GM12875 (cell line): Measurements from ENCODE around the gene RPL3.

Experiments used
- H3K4me3 ChIP-seq: one replicate; pipeline ENCODE4 v1.5.1; 2011; ENCODE audit warnings: low read depth, low read length, control low read depth
- TF ChIP-seq, protein P1 (sequence below): IDR thresholded peaks from 2 replicates; pipeline ENCODE4 v1.5.1; 2011; ENCODE audit warnings: low read depth, mild to moderate bottlenecking, control low read depth, inconsistent platforms, low read length, moderate library complexity, borderline replicate concordance; ENCODE audit not compliant: insufficient read depth

Gene RPL3

DNA sequence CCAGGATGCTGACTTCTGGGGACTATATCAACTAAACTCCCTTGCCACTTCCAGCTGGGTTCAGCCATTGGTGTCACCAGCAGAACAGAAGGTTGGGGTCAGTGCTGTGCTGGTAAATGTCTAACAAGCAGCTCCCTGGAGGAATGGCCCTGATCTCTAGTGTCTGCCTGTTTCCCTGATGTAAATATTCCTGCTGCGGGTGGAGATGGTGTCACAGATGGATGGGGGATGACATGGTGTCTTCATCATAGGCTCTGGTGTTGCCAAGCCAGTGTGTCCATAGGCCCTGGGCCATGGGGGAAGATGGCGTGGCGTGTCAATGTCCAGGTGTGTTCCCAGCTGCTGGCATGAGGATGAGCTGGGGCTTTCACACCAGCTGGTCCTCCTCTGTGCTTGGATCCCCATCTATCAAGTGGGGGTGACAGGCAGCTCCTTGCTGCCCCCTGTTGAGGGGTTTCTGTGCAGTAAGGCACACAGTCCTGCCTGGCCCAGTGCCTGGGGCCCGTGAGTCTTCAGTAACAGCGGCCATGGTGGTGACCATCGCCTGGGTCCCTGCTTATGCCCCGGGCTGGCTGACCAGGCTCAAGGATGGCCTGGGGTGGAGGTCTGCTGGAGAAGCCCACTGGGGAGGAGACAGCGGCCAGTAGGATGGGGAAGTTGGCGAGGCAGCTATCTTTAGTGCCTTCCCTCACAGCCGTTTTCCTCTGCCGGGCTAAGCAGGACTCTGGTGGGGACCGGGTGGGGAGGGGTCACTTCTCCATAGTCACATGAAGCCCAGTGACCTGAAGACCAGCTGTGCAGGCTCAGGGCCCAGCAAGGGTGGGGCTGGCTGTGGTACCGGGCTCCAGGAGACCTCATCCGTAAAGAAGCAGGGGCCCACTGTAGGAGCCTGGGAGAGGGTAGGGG is 12.7 kb downstream of the RPL3 start:
- TF ChIP-seq, protein P1, sequence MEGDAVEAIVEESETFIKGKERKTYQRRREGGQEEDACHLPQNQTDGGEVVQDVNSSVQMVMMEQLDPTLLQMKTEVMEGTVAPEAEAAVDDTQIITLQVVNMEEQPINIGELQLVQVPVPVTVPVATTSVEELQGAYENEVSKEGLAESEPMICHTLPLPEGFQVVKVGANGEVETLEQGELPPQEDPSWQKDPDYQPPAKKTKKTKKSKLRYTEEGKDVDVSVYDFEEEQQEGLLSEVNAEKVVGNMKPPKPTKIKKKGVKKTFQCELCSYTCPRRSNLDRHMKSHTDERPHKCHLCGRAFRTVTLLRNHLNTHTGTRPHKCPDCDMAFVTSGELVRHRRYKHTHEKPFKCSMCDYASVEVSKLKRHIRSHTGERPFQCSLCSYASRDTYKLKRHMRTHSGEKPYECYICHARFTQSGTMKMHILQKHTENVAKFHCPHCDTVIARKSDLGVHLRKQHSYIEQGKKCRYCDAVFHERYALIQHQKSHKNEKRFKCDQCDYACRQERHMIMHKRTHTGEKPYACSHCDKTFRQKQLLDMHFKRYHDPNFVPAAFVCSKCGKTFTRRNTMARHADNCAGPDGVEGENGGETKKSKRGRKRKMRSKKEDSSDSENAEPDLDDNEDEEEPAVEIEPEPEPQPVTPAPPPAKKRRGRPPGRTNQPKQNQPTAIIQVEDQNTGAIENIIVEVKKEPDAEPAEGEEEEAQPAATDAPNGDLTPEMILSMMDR: peak; percentile 70
- no peak overlapping the region for H3K4me3 ChIP-seq

DNA sequence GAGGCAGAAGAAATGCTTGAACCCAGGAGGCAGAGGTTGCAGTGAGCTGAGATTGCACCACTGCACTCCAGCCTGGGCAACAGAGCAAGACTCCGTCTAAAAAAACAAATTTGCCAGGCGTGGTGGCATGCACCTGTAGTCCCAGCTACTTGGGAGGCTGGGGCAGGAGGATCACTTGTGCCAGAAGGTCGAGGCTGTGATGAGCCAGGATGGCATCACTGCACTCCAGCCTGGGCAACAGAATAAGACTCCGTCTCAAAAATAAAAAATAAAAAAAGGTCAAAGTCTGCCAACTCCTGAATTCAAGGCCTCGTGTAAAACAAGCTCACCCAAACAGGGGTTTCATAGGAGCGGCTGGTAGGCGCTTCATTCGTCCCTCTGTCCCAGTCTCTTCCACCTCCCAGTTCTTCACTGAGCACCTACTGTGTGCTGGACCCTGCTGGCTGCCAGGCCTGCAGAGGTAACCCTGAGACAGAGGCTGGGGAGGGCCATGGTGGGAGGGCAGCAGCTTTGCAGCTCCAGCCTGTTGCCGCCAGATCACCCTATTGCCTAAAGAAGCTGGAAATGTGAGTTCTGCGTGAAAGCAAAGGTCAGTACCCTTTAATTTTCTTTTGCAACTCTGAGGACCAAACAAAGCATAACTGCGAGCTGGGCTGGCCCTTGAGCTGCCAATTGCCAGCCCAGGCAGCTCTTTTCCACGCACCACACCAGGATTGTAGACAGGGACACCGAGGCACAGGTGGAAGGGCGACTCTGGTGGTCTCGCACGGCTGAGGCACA is 15.3 kb downstream of the RPL3 start:
- no peak overlapping the region for H3K4me3 ChIP-seq
- TF ChIP-seq, protein P1: no peak

DNA sequence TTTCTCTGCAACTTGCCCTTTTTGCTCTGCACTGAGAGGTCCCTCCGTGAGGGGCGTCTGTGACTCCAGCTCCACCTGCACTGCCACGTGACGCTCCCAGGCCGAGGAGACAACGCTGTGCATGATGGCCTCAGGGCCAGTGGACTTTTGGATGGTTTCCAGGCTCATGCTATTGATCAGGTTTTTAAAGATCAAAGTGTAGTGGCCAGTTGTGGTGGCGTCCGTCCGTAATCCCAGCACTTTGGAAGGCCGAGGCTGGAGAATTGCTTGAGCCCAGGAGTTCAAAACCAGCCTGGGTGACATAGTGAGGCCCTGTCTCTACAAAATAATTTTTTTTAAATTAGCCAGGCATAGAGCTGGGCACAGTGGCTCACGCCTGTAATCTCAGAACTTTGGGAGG is 16.1 kb downstream of the RPL3 start:
- TF ChIP-seq, protein P1: no peak
- no peak overlapping the region for H3K4me3 ChIP-seq

DNA sequence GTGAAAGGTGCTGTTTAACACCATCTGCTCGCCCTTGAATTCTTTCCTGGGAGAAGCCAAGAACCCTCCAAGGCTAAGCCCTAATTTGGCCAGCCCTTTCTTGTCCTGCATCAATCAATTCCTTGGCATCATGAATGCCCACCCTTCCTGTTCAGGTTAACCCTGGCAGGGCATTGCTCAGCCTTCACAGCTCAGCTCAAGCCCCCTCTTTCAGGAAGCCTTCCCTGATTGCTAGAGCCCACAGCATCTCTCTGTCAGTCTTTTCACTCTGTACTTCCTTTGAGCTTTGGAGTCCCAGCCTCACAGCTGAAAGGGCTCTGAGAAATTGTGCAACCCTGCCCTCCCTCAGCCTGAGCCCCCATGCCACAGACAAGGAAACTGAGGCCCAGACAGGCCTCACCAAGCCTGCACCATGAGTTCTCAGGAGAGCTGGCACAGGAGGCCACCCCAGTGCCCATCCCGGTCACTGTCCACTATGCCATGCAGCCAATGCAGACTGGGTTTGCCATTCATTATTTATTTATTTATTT is 16.9 kb downstream of the RPL3 start:
- TF ChIP-seq, protein P1: no peak
- H3K4me3 ChIP-seq: no peak overlapping the region

DNA sequence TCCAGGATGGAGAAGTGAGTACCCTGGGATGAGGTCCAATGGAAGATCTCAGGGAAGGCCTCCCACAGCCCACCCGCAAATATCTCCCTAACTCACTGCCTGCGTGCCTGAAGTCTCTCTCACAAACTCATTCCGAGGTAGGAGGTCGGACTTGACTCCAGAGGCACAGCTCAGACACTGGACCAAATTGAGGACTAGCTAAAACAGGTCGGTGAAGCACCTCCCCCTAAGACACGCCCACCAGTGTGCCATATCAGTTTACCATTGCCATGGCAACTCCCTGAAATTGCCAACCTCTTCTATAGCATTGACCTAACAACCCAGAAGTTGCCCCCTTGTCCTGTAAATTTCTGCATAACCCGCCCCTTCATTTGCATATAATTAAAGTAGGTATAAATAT is 17.5 kb downstream of the RPL3 start:
- TF ChIP-seq, protein P1: no peak
- H3K4me3 ChIP-seq: no peak overlapping the region

DNA sequence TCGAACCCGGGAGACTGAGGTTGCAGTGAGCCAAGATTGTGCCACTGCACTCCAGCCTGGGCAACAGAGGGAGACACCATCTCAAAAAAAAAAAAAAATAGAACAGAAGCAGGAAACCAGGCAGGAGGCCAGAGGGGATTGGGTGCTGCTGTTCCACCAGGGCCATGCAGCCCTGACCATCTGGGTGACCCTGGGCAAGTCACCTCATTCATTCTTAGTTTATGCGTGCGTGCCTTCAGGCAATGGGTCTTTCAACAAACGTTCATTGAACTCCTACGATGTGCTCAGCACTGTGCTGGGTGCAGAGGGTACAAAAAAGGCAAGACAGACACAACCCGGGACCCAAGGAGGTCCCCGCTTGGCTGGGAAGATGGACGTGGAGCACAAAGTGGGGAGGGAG is 18.3 kb downstream of the RPL3 start:
- TF ChIP-seq, protein P1: no peak
- H3K4me3 ChIP-seq: no peak overlapping the region
